HK-2 (cell line): ENCODE measurements around the gene PHLDB3.
A peak's percentile ranks its signal among the peaks of the same experiment; 100 is the strongest.
"Not testable (repeated sequence)": the region's sequence is repeated elsewhere in the genome, so short reads cannot be mapped to it uniquely, and the experiment has no call there.

Source experiments
- DNase-seq: peaks from one replicate; pipeline ENCODE4 v3.0.0-alpha.2; 2018; ENCODE audit not compliant: unreplicated experiment

PHLDB3 gene

DNA sequence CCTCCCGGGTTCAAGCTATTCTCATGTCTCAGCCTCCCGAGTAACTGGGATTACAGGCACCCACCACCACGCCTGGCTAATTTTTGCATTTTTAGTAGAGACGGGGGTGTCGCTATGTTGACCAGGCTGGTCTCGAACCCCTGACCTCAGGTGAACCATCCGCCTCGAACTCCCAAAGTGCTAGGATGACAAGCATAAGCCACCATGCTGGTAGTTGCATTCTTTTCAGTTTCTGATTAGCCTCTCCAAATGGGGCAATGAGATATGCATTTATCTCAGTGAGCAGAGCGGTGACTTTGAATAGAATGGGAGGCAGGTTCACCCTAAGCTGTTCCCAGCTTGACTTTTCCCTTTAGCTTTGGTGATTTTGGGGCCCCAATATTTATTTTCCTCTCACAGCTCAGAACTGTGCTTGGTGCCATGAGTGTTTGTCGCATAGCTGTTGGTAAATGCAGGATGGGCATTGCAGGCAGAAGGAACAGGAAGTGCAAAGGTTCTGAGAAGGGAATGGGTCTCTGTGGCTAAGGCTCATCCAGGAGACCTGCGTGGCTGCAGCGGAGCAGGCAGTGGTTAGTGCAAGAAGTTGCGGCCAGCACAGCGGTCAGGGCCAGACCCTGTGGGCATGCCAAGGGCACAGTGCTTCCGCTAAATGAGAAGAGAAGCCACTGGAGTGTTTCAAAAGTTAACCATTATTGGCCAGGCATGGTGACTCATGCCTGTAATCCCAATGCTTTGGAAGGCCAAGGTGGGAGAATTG, 59.8 kb downstream of the PHLDB3 start:
- peak; percentile 67 for DNase-seq

DNA sequence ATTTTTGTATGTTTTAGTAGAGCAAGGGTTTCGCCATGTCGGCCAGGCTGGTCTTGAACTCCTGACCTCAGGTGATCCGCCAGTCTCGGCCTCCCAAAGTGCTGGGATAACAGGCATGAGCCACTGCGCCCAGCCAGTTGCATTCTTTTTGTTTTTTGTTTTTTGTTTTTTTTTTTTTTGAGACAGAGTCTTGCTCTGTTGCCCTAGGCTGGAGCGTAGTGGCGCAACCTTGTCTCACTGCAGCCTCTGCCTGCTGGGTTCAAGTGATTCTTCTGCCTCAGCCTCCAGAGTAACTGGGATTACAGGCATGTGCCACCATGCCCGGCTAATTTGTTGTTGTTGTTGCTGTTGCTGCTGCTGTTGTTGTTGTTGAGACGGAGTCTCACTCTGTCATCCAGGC, 60.5 kb downstream of the PHLDB3 start:
- not testable (repeated sequence) for DNase-seq

DNA sequence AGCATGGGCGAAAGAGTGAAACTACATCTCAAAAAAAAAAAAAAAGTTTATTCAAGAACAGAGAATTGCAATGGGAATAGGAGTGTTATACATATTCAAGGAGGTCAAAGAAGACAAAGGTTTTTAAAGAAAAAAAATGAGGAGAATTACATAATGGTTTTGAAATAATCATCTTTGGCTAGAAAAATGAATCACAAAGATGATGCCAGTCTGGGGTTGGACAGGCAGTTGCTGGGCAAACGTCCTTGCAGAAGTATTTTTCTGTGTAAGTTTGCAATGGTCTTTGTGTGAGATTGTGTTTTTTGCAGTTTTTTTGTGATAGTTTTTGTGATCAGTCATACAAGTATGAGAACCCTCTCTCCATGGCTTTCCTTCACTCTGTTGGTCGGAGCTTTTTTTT, 62.8 kb downstream of the PHLDB3 start:
- no peak for DNase-seq

DNA sequence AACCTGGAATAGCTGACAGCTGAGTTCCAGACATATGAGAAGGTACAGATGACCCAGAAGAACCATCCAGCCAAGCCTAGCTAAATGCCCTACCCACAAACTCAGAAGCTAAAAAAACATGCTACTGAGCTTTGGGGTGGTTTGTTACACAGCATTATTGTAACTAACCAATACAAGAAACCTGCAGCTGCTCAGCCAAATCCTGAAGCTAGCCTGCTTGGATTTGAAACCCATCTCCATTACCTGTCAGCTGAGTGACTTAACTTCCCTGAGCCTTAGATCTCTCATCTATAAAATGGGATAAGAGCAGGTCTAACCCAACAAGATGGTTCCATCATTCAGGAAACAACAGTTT, 64.9 kb downstream of the PHLDB3 start:
- no peak for DNase-seq

DNA sequence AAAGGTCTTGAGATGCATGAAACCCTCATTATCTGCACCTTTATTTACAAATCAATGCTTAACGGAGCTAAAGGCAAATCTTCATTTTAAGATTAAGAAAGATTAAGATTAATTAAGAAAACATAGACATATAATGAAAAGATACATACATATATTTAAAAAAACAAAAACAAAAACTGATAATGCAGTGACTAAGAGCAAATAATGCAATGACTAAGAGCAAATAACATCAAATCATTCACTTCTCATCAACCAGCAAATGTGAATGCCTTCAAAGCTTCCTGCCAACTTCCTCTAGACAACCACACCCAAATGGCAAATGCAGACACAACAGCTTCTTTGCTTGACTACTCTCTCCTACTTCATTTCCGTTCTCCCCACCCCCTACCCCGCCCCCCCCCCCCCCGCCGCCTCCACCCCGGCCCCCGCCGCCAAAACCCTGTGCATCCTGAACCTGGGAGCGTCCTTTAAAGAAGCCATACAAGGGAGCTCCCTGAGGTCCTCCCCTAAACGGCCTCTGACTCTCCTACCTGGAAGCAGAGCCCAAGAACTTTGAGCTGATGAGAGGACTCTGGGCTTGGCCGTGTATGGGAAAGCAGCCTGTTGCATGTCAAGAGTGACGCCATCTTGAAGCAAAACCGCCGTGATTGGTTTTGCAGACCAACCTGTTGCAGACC, 65.4 kb downstream of the PHLDB3 start:
- DNase-seq = no peak

DNA sequence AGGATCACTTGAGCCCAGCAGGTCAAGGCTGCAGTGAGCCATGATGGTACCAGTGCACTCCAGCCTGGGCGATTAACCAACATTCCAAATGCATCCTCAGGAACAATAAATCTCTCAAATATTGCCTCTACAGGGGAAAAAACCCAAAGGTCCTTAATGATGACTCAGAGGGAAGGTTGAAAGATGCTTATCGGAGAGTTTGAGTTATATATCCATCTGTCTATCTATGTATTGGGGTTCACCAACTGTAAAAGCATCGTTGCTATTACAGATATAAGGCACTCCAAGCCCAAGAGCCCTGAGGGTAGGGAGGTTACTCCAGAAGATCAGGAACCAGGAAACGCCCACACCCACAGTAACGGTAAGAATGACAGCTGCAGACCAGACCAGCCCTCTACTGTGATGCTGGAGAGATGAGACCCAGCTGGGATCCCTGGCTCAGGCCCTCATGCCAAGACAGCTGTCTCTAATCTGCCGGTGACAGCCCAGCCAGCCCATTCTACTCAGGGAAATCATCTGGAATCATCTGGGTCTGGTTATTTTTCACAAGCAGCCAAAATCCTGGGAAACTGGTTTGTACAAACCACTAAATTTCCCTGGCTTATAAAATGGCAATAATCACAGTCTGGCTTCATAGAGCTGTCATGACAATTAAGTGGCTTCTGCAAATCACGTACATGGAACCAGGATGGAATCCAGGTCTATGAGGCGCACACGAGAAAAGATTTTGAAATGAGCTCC, 66.1 kb downstream of the PHLDB3 start:
- no peak for DNase-seq

DNA sequence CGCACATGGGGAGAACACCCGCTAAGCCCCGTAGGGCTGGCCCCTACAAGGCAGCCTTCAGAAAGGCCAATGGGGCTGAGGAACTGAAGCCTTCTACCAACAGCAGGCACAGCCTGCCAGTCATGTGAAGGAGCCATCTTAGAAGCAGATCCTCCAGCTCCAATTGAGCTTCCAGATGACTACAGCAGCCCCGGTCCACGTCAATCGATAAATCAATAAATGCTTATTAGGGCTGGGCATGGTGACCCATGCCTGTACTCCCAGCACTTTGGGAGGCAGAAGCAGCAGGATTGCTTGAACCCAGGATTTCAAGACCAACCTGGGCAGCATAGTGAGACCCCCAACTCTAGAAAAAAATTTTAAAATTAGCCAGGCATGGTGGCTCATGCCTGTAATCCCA, 66.8 kb downstream of the PHLDB3 start:
- DNase-seq = no peak

DNA sequence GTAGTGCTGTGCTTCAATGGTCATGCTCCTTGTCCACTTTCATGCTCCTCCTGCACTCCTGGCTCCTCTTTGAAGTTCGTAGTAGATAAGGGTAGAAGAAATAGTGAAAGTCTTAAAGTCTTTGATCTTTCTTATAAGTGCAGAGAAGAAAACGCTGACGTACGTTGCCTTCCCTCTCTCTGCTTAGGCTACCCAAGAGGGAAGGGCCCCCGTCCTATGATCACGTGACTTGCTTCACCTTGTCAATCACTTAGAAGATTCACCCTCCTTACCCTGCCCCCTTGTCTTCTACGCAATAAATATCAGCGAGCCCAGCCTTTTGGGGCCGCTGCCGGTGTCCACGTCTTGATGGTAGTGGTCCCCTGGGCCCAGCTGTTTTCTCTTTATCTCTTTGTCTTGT, 67.3 kb downstream of the PHLDB3 start:
- not testable (repeated sequence) for DNase-seq

DNA sequence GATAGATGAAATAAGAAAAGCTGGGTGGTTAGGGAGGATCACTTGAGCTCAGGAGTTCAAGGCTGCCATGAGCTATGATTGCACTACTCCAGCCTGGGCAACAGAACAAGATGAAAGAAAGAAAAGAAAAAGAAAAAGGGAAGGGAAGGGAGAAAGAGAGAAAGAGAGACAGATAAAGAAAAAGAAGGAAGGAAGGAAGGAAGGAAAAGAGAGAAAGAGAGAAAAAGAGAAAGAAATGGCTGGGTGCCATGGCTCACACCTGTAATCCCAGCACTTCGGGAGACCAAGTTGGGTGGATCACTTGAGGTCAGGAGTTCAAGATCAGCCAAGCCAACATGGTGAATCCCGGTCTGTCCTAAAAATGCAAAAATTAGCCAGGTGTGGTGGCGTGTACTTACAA, 68.8 kb downstream of the PHLDB3 start:
- no peak for DNase-seq

DNA sequence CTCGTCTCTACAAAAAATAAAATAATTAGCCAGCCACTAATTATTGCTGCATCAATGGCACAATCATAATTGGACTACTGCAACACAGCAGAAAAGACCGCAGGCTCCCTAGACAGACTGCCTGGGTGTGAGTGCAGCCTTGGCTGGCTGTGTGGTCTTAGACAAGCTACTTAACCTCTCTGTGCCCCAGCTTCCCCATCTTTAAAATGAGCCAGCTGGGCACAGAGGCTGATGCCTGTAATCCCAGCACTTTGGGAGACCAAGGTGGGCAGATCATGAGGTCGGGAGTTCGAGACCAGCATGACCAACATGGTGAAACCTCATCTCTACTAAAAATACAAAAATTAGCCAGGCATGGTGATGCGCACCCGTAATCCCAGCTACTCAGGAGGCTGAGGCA, 70.9 kb downstream of the PHLDB3 start:
- DNase-seq = no peak

DNA sequence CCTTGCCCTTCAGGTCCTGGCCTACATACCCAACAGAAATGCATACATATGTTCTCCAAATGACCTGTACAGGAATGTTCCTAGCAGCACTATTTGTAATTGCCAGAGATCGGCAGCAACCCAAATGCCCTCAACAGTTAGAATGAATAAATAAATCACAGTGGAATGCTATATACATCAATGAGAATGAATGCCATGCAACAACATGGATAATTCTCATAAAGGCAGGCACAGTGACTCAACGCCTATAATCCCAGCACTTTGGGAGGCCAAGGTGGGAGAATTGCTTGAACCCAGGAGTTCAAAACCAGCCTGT, 71.2 kb downstream of the PHLDB3 start:
- no peak for DNase-seq

DNA sequence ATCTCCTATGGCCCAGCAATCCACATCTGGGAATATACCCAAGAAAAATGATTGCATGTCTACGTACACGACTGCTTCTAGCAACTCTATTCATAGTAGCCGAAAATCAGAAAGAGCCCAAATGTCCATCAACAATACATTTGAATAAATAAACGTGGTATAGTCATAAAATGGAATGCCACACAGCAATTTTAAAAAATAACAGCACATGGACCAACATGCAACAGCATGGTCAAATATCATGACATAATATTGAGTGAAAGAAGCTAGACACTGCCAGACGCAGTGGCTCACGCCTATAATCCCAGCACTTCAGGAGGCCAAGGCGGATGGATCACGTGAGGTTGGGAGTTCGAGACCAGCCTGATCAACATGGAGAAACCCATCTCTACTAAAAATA, 73.6 kb downstream of the PHLDB3 start:
- DNase-seq = no peak

DNA sequence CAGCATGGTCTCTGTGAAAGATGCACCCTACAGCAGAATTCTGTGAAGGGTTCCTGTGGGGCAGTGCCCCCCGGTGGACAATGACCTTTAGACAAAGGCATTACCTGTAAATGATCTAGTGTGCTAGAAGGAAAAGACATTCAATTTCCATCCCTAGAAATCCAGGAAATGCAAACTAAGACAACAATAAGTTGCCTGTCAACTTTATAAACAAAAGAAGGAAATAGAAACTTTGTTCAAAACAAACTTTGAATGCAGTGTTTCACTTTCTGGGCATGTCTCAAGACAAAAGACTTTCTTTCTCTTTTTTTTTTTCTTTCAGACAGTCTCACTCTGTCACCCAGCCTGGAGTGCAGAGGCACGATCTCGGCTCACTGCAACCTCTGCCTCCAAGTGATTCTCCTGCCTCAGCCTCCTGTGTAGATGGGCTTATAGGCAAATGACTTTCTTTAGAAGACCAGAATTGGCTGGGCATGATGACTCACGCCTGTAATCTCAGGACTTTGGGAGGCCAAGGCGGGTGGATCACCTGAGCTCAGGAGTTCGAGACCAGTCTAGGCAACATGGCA, 74.3 kb downstream of the PHLDB3 start:
- no peak for DNase-seq

DNA sequence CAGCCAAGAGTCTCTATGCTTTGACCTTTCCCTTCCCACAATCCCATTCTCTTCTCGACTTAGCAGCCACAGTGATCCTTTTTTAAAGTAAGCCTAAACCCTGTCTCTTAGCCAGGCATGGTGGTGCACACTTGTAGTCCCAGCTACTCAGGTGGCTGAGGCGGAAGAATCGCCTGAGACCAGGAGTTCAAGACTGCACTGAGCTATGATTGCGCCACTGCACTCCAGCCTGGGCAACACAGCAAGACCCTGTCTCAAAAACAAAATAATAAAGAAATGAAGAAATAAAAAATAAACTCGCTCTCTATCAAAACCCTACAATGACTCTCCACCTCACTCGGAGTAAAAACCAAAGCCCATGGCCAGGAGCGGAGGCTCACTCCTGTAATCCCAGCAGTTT, 75.2 kb downstream of the PHLDB3 start:
- DNase-seq = no peak

DNA sequence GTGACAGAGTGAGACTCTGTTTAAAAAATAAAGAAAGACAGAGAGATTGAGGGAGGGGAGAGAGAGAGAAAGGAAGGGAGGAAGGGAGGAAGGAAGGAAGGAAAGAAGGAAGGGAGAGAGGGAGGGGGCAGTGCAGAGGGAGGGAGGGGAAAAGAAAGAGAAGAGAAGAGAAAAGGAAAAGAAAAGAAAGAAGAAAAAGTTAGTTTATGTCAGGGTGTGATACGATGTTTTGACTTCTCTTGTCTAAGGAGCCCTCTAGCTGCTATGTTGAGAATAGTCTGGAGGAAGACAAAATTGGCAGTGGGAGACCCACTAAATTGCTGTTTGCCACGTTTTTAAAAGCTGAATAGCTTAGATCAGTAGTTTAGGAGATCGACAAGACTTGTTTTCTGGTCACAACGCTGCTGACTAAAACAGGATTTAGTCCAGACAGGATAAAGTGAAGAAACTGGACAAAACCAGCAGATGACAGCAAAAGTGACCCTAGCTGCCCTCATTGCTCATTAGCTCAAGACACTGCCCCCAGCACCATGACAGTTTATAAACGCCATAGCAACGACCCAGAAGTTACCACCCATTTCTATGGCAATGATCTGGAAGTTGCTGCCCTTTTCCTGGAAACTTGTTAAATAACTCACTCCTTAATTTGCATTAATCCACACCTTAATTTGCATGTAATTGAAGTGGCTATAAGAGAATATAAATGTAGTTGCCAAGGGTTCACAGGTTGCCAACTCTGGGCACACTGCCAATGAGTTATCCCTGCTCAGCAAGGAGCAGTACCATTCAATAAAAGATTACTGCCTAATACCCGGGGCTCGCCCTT, 78.8 kb downstream of the PHLDB3 start:
- DNase-seq = no peak
